Suprapubic skin (tissue), 4 donors: ENCODE measurements around the gene TMEM161B. TPM values are rescaled to one million over a fixed set of nuclear protein-coding genes. Genes with fewer than 3 reads are reported as not detected.

Experiments used
- DNase-seq, 2 donors: peaks; one replicate each; pipeline ENCODE4 v3.0.0-alpha.2; 2019; ENCODE audit warnings: low spot score in 2 of 2
- H3K27ac ChIP-seq: fragments of 200-600 bp; sonication (generic); one replicate; pipeline ENCODE4 v1.5.1; 2019
- H3K27me3 ChIP-seq: fragments of 200-600 bp; sonication (generic); one replicate; pipeline ENCODE4 v1.5.1; 2019
- H3K36me3 ChIP-seq: fragments of 200-600 bp; sonication (generic); one replicate; pipeline ENCODE4 v1.5.1; 2019
- H3K4me1 ChIP-seq: fragments of 200-600 bp; sonication (generic); one replicate; pipeline ENCODE4 v1.5.1; 2019
- H3K4me3 ChIP-seq: fragments of 200-600 bp; sonication (generic); one replicate; pipeline ENCODE4 v1.5.1; 2019; ENCODE audit warnings: mild to moderate bottlenecking
- H3K9me3 ChIP-seq: fragments of 200-600 bp; sonication (generic); one replicate; pipeline ENCODE4 v1.5.1; 2019
- EP300 ChIP-seq: sonication (generic); formaldehyde crosslinking; IDR thresholded peaks from one replicate; pipeline ENCODE4 v1.6.1; 2017; ENCODE audit warnings: antibody characterized with exemption
- POLR2A ChIP-seq, 2 donors: fragments of 450-650 bp; IDR thresholded peaks; one replicate each; pipeline ENCODE4 v1.6.1; 2017; ENCODE audit warnings: antibody characterized with exemption in 2 of 2, mild to moderate bottlenecking in 2 of 2, moderate library complexity in 2 of 2
- POLR2AphosphoS5 ChIP-seq, 3 donors: sonication (generic); formaldehyde crosslinking; IDR thresholded peaks; one replicate each; pipeline ENCODE4 v1.6.1; 2017; ENCODE audit warnings: antibody characterized with exemption in 3 of 3
- WGBS: methylation state at CpG from one replicate; pipeline ENCODE4 v1.1.5; 2018; 5-methylcytosine and 5-hydroxymethylcytosine counted together
- total RNA-seq, 4 donors: library from RNA; depleted of rRNA; stranded (reverse); fragments of >200 nt; gene quantifications; one replicate each; pipeline ENCODE4 v1.1.0, GENCODE V29; 2016
- TF ChIP-seq, protein P1 (sequence below), 2 donors: fragments of 200-600 bp in 1 of 2; fragments of 450-650 bp in 1 of 2; sonication (generic) in 1 of 2; IDR thresholded peaks; one replicate each; pipeline ENCODE4 v1.5.1; 2016 to 2019; ENCODE audit warnings: antibody characterized with exemption in 2 of 2, mild to moderate bottlenecking in 1 of 2, moderate library complexity in 1 of 2

TMEM161B gene
- total RNA-seq, 4 donors from 2014 or later = 11.1 to 22.1 (median 14.1) TPM

DNA sequence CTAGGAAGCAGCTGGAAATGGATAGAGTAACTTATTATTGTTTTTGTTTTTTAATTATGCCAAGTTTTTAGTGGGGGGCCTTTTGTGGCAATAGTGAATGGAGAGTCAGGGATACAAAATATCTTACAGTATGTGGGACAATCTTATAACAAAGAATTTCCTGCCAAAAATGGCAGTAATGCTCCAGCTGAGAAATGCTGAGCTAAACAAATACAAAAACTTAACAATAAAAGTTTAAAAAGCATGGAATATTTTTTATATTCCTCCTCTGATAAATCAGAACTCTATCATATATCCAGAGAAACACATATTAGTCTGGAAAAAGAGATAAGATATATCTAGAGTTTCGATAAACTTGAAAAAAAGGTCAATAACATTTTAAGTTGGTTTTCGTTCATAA lies 110.6 kb downstream of the TMEM161B start:
- Histone ChIP-seq H3K9me3 (no peaks in the 10 kb centered on the region), H3K36me3 (no peaks in the 10 kb centered on the region), H3K4me1 (no peaks in the 10 kb centered on the region), H3K27me3 (peaks cover 20% of the 10 kb centered on the region), H3K27ac (no peak overlapping the region), H3K4me3 (no peak overlapping the region)
- WGBS = 90% methylated on average over 2 of the region's 2 CpGs
- no peak for TF ChIP-seq POLR2A (IDR thresholded peaks at IDR 0.05)
- TF ChIP-seq EP300 = no peak
- TF ChIP-seq, protein P1, sequence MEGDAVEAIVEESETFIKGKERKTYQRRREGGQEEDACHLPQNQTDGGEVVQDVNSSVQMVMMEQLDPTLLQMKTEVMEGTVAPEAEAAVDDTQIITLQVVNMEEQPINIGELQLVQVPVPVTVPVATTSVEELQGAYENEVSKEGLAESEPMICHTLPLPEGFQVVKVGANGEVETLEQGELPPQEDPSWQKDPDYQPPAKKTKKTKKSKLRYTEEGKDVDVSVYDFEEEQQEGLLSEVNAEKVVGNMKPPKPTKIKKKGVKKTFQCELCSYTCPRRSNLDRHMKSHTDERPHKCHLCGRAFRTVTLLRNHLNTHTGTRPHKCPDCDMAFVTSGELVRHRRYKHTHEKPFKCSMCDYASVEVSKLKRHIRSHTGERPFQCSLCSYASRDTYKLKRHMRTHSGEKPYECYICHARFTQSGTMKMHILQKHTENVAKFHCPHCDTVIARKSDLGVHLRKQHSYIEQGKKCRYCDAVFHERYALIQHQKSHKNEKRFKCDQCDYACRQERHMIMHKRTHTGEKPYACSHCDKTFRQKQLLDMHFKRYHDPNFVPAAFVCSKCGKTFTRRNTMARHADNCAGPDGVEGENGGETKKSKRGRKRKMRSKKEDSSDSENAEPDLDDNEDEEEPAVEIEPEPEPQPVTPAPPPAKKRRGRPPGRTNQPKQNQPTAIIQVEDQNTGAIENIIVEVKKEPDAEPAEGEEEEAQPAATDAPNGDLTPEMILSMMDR (IDR thresholded peaks at IDR 0.05) = no peak
- no peak for TF ChIP-seq POLR2AphosphoS5 (IDR thresholded peaks at IDR 0.05)
- no peak for DNase-seq

DNA sequence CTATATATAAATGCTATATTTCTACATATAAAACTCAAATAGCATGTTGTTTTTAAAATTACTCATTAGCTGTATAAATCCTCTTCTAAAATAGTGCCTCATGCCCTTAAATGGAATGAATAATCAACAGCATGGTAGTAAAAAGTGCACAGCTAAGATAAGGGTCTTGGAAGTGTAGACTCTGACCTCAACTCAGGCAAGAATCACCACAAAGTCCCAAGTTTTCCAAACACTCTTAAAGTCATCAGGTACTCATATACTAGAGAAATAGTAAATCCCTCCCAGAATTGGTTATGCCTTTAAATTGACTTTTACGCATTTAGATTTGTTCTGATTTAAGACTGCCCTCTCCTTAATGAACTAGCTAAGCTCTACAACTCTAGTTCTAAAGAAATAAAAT lies 113.8 kb downstream of the TMEM161B start:
- Histone ChIP-seq H3K27ac (no peak overlapping the region), H3K36me3 (no peaks in the 10 kb centered on the region), H3K9me3 (no peaks in the 10 kb centered on the region), H3K27me3 (peaks cover 23% of the 10 kb centered on the region), H3K4me1 (no peaks in the 10 kb centered on the region), H3K4me3 (no peak overlapping the region)
- 97% methylated on average over 1 of the region's 1 CpG for WGBS
- TF ChIP-seq, protein P1 (IDR thresholded peaks at IDR 0.05) = no peak
- no peak for TF ChIP-seq POLR2AphosphoS5 (IDR thresholded peaks at IDR 0.05)
- no peak for TF ChIP-seq POLR2A (IDR thresholded peaks at IDR 0.05)
- TF ChIP-seq EP300 = no peak
- no peak for DNase-seq

DNA sequence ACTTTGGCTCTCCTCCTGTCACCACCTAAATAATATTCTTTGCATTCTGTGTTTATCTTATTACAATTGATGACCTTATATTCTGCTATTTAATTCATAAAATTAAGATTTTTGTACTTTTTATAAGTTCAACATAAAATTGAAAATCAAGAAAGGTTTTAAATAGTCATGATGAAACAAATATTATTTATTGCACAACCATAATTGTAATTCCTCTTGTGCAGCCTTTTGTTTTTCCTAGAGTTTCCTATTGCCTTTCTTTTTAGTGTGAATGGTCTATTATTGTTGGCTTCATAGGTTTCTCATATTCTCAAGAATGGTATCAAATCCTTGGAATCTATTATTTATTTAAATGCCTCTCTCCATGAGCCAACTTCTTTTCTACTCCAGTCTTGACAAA lies 117.9 kb downstream of the TMEM161B start:
- DNase-seq = no peak
- Histone ChIP-seq H3K4me1 (peaks cover 4% of the 10 kb centered on the region), H3K36me3 (no peaks in the 10 kb centered on the region), H3K4me3 (no peak overlapping the region), H3K27ac (no peak overlapping the region), H3K9me3 (no peaks in the 10 kb centered on the region), H3K27me3 (peaks cover 27% of the 10 kb centered on the region)
- no peak for TF ChIP-seq POLR2AphosphoS5 (IDR thresholded peaks at IDR 0.05)
- TF ChIP-seq POLR2A (IDR thresholded peaks at IDR 0.05) = no peak
- TF ChIP-seq, protein P1 (IDR thresholded peaks at IDR 0.05) = no peak
- TF ChIP-seq EP300 = no peak

DNA sequence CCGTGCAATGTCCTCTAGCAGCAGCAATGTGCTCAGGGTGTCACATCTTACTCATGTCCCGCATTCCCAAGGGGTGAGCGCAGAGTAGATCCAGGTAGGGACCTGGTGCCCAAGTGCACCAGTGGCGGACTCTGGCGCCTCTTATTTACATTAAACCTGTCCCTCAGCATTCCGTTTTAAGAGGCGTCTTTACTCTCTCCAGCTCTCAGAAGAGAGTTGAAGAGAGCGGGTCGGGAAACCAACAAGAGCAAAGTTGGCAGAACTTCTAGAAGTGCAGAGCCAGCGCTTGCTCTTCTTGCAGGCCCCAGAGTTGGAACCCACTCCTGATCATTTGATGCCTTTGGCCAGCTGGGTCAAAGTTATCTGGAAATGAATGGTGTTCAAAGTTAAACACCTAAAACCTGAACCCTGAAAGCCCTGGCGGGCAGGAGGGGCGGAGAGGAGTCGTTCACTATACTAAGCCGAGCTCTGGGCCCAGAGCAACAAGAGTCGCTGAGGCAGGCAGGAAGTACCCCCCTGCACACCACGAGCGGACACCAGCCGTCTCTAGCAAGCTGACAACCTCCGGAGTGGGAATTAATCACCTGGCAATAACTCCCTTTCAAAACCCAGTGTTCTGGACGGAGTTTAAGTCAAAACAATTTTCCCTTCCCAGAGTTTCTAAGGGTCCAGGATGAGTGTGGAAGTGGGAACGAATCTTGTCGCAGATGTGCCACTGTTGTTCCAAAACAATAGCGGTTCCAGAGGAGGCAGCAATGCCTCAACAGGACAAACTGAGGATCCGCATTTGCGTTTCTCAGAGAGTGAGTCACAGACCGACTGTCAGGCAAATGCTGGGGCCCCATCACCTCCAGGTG lies 122.8 kb downstream of the TMEM161B start:
- TF ChIP-seq POLR2AphosphoS5 (IDR thresholded peaks at IDR 0.05) (no peak), POLR2A (IDR thresholded peaks at IDR 0.05) (no peak), EP300 (no peak)
- TF ChIP-seq, protein P1 (IDR thresholded peaks at IDR 0.05) = no peak
- H3K27me3 ChIP-seq = peaks cover 47% of the 10 kb centered on the region
- H3K27ac ChIP-seq = no peak overlapping the region
- no peak for DNase-seq
- peaks cover 50% of the 10 kb centered on the region for H3K4me1 ChIP-seq
- no peaks in the 10 kb centered on the region for H3K36me3 ChIP-seq
- 39% methylated on average over 26 of the region's 26 CpGs for WGBS
- H3K4me3 ChIP-seq = peak overlapping the region; percentile 50
- H3K9me3 ChIP-seq = no peaks in the 10 kb centered on the region

DNA sequence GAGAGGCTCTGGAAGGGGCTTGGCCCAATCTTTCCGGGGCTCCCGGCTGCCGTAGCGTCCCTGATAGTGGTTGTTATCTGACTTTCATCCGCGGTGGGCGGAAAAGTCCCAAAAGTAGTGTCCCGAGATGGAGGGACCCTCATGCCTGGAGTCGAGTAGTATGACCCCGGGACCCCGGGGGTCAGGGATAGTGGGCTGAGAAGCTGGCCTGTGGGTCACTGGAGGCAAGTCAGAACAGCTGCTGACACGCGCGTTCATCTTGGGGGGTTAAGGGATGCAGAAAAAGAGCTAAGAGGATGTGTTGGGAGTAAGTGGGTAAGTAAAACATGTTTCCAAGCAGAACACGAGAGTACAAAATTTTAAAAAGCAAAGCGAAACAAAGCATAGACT lies 123.4 kb downstream of the TMEM161B start:
- Histone ChIP-seq H3K4me1 (peaks cover 56% of the 10 kb centered on the region), H3K27me3 (peaks cover 52% of the 10 kb centered on the region), H3K36me3 (no peaks in the 10 kb centered on the region), H3K27ac (no peak overlapping the region), H3K9me3 (no peaks in the 10 kb centered on the region), H3K4me3 (peak overlapping the region; percentile 50)
- peak; percentile 56 to 69 for DNase-seq
- 14% methylated on average over 16 of the region's 16 CpGs for WGBS
- TF ChIP-seq, protein P1 (IDR thresholded peaks at IDR 0.05) = no peak
- no peak for TF ChIP-seq POLR2AphosphoS5 (IDR thresholded peaks at IDR 0.05)
- TF ChIP-seq POLR2A (IDR thresholded peaks at IDR 0.05) = no peak
- no peak for TF ChIP-seq EP300
